Upper lobe of left lung (tissue), 4 donors: Measurements from ENCODE around the gene CRYGS.

Source experiments
- EP300 ChIP-seq, 4 donors: sonication (generic); formaldehyde crosslinking; IDR thresholded peaks; one replicate each; pipeline ENCODE4 v1.5.1; 2017; ENCODE audit warnings: antibody characterized with exemption in 4 of 4, control low read depth in 2 of 4
- POLR2A ChIP-seq, 4 donors: fragments of 450-650 bp; IDR thresholded peaks; one replicate each; pipeline ENCODE4 v1.5.1; 2016 to 2017; ENCODE audit warnings: antibody characterized with exemption in 4 of 4, mild to moderate bottlenecking in 2 of 4
- TF ChIP-seq, protein P1 (sequence below), 6 experiments: fragments of 450-650 bp in 4 of 6; fragments of 200-600 bp in 2 of 6; sonication (generic) in 2 of 6; IDR thresholded peaks; one replicate each; pipeline ENCODE4 v1.5.1; 2016 to 2019; ENCODE audit warnings: antibody characterized with exemption in 6 of 6

DNA sequence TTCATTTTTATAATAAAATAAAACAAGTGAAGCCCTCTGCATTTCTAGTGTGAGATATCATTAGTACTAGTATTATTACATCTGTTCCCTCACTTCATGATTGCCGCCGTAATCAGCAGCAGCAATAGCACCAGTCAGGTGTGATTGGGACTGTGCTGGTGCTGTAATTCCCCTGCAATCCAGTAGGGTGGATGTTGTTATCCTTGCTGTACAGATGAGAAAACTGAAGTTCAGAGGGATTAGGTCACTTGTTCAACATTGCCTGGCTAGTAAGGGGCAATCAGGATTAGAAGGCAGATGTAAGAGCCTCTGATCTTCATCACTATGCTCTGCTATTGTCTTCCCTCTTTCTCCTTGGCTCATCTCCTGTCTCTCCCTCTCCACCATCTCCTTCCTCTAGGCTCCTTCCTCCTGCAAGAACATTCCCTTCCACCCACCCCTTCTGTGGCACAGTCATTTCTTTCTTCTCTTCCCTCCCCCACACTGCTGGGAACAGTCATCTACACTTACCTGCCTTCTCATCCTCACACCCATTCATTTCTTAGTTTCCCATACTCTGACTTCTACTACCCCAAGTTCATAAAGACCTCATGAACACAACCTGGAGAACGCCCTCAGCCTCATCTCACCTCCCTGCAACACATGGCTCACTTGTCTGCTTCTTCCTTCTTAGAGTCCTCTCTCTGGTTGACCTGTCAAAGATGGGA lies 29.7 kb downstream of the CRYGS start:
- TF ChIP-seq POLR2A (IDR thresholded peaks at IDR 0.05) (no peak), EP300 (IDR thresholded peaks at IDR 0.05) (no peak)
- TF ChIP-seq, protein P1, sequence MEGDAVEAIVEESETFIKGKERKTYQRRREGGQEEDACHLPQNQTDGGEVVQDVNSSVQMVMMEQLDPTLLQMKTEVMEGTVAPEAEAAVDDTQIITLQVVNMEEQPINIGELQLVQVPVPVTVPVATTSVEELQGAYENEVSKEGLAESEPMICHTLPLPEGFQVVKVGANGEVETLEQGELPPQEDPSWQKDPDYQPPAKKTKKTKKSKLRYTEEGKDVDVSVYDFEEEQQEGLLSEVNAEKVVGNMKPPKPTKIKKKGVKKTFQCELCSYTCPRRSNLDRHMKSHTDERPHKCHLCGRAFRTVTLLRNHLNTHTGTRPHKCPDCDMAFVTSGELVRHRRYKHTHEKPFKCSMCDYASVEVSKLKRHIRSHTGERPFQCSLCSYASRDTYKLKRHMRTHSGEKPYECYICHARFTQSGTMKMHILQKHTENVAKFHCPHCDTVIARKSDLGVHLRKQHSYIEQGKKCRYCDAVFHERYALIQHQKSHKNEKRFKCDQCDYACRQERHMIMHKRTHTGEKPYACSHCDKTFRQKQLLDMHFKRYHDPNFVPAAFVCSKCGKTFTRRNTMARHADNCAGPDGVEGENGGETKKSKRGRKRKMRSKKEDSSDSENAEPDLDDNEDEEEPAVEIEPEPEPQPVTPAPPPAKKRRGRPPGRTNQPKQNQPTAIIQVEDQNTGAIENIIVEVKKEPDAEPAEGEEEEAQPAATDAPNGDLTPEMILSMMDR (IDR thresholded peaks at IDR 0.05) = peak in 4 of 6 experiments; percentile 17 to 38 (median 26)
